ENCODE data around the gene FCGR2B.

DNA sequence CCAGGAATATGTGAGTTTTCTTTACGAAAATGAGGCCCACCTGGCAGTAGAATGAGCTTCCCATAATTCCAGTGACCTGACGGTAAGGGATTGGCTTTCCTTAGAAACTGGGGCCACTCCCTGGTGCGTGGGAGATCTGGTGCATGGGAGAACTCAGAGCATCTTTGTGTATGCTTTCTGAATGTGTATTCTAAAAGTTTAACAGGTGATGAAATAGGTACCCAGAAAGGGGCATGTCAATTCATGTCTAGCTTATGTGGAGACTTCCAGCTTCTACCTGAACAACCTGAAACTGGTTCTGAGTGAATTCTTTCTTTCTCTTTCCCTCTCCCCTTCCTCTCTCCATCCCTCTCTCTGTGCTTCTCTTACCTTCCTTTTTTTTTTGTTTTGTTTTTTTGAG lies 28.9 kb downstream of the FCGR2B start:
- TF ChIP-seq, protein P1, sequence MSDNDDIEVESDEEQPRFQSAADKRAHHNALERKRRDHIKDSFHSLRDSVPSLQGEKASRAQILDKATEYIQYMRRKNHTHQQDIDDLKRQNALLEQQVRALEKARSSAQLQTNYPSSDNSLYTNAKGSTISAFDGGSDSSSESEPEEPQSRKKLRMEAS (CRISPR knock-in tag; IDR thresholded peaks at IDR 0.05) = no peak
- TF ChIP-seq, protein P2, sequence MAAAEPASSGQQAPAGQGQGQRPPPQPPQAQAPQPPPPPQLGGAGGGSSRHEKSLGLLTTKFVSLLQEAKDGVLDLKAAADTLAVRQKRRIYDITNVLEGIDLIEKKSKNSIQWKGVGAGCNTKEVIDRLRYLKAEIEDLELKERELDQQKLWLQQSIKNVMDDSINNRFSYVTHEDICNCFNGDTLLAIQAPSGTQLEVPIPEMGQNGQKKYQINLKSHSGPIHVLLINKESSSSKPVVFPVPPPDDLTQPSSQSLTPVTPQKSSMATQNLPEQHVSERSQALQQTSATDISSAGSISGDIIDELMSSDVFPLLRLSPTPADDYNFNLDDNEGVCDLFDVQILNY (CRISPR knock-in tag; IDR thresholded peaks at IDR 0.05) = no peak
- TF ChIP-seq, protein P3, sequence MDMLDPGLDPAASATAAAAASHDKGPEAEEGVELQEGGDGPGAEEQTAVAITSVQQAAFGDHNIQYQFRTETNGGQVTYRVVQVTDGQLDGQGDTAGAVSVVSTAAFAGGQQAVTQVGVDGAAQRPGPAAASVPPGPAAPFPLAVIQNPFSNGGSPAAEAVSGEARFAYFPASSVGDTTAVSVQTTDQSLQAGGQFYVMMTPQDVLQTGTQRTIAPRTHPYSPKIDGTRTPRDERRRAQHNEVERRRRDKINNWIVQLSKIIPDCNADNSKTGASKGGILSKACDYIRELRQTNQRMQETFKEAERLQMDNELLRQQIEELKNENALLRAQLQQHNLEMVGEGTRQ (CRISPR knock-in tag; IDR thresholded peaks at IDR 0.05) = no peak
- TF ChIP-seq, protein P4, sequence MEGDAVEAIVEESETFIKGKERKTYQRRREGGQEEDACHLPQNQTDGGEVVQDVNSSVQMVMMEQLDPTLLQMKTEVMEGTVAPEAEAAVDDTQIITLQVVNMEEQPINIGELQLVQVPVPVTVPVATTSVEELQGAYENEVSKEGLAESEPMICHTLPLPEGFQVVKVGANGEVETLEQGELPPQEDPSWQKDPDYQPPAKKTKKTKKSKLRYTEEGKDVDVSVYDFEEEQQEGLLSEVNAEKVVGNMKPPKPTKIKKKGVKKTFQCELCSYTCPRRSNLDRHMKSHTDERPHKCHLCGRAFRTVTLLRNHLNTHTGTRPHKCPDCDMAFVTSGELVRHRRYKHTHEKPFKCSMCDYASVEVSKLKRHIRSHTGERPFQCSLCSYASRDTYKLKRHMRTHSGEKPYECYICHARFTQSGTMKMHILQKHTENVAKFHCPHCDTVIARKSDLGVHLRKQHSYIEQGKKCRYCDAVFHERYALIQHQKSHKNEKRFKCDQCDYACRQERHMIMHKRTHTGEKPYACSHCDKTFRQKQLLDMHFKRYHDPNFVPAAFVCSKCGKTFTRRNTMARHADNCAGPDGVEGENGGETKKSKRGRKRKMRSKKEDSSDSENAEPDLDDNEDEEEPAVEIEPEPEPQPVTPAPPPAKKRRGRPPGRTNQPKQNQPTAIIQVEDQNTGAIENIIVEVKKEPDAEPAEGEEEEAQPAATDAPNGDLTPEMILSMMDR (IDR thresholded peaks at IDR 0.05) = no peak
- TF ChIP-seq, protein P5, sequence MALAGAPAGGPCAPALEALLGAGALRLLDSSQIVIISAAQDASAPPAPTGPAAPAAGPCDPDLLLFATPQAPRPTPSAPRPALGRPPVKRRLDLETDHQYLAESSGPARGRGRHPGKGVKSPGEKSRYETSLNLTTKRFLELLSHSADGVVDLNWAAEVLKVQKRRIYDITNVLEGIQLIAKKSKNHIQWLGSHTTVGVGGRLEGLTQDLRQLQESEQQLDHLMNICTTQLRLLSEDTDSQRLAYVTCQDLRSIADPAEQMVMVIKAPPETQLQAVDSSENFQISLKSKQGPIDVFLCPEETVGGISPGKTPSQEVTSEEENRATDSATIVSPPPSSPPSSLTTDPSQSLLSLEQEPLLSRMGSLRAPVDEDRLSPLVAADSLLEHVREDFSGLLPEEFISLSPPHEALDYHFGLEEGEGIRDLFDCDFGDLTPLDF (CRISPR knock-in tag; IDR thresholded peaks at IDR 0.05) = no peak
- TF ChIP-seq ZNF138 (CRISPR knock-in tag; conservative IDR thresholded peaks at IDR 0.05) (no peak), ESRRA (CRISPR knock-in tag; IDR thresholded peaks at IDR 0.05; ENCODE audit: borderline replicate concordance) (no peak), ATF1 (CRISPR knock-in tag; IDR thresholded peaks at IDR 0.05) (no peak), RELA (CRISPR knock-in tag; IDR thresholded peaks at IDR 0.05; ENCODE audit: borderline replicate concordance) (no peak), FOXP1 (CRISPR knock-in tag; IDR thresholded peaks at IDR 0.05; ENCODE audit: borderline replicate concordance) (no peak), ZNF219 (CRISPR knock-in tag; IDR thresholded peaks at IDR 0.05; ENCODE audit: borderline replicate concordance) (no peak)
- TF ChIP-seq, protein P6, sequence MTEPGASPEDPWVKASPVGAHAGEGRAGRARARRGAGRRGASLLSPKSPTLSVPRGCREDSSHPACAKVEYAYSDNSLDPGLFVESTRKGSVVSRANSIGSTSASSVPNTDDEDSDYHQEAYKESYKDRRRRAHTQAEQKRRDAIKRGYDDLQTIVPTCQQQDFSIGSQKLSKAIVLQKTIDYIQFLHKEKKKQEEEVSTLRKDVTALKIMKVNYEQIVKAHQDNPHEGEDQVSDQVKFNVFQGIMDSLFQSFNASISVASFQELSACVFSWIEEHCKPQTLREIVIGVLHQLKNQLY (CRISPR knock-in tag; IDR thresholded peaks at IDR 0.05) = no peak
- TF ChIP-seq, protein P7, sequence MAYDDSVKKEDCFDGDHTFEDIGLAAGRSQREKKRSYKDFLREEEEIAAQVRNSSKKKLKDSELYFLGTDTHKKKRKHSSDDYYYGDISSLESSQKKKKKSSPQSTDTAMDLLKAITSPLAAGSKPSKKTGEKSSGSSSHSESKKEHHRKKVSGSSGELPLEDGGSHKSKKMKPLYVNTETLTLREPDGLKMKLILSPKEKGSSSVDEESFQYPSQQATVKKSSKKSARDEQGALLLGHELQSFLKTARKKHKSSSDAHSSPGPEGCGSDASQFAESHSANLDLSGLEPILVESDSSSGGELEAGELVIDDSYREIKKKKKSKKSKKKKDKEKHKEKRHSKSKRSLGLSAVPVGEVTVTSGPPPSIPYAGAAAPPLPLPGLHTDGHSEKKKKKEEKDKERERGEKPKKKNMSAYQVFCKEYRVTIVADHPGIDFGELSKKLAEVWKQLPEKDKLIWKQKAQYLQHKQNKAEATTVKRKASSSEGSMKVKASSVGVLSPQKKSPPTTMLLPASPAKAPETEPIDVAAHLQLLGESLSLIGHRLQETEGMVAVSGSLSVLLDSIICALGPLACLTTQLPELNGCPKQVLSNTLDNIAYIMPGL (CRISPR knock-in tag; IDR thresholded peaks at IDR 0.05) = no peak
- TF ChIP-seq, protein P8, sequence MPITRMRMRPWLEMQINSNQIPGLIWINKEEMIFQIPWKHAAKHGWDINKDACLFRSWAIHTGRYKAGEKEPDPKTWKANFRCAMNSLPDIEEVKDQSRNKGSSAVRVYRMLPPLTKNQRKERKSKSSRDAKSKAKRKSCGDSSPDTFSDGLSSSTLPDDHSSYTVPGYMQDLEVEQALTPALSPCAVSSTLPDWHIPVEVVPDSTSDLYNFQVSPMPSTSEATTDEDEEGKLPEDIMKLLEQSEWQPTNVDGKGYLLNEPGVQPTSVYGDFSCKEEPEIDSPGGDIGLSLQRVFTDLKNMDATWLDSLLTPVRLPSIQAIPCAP (CRISPR knock-in tag; IDR thresholded peaks at IDR 0.05) = no peak

All from WTC11 (cell line).